ENCODE data around the gene GIGYF2.
"Not testable (repeated sequence)": the region's sequence is repeated elsewhere in the genome, so short reads cannot be mapped to it uniquely, and the experiment has no call there.

GIGYF2 gene

DNA sequence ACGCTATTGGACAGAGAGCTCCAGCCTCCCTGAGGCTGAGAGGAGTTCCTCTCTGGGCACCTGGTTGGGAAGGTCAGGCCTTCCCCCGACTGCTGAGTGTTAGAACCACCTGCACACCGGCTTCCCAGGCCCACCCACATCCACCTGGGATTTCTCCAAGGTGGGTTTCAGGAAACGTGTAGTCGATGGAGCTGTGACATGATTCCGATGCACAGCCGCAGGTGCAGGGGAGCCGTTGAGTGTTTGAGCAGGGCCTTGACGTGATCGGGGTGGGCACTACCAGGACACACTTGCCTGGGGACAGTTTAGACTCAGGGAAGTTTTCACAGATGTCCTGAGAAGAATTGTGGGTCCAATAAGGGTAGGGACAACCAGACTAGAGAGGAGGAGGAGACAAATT is 21.8 kb upstream of the GIGYF2 start:
- H3K9ac ChIP-seq (ENCODE audit: low read depth, low read length) = no peak overlapping the region
- no peak overlapping the region for H3K4me2 ChIP-seq (ENCODE audit: insufficient read depth, low read length)
- H3K4me3 ChIP-seq (ENCODE audit: low read depth in 1 of 2, low read length in 2 of 2) = no peak overlapping the region
- no peaks in the 10 kb centered on the region for H3K79me2 ChIP-seq (ENCODE audit: insufficient read depth, low read length)
- H3K27ac ChIP-seq (ENCODE audit: low read length) = no peak overlapping the region
- no peak for ATAC-seq (ENCODE audit: insufficient read depth, low read depth)
- no peaks in the 10 kb centered on the region for H4K20me1 ChIP-seq (ENCODE audit: insufficient read depth, low read length)
- H3K9me3 ChIP-seq (ENCODE audit: insufficient read depth, low read length, severe bottlenecking) = no peaks in the 10 kb centered on the region
- no peaks in the 10 kb centered on the region for H3K36me3 ChIP-seq (ENCODE audit: insufficient read depth, low read length)
- peaks cover 13% of the 10 kb centered on the region for H3K27me3 ChIP-seq (ENCODE audit: insufficient read depth, low read length, poor library complexity)
- TF ChIP-seq, protein P1, sequence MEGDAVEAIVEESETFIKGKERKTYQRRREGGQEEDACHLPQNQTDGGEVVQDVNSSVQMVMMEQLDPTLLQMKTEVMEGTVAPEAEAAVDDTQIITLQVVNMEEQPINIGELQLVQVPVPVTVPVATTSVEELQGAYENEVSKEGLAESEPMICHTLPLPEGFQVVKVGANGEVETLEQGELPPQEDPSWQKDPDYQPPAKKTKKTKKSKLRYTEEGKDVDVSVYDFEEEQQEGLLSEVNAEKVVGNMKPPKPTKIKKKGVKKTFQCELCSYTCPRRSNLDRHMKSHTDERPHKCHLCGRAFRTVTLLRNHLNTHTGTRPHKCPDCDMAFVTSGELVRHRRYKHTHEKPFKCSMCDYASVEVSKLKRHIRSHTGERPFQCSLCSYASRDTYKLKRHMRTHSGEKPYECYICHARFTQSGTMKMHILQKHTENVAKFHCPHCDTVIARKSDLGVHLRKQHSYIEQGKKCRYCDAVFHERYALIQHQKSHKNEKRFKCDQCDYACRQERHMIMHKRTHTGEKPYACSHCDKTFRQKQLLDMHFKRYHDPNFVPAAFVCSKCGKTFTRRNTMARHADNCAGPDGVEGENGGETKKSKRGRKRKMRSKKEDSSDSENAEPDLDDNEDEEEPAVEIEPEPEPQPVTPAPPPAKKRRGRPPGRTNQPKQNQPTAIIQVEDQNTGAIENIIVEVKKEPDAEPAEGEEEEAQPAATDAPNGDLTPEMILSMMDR (IDR thresholded peaks at IDR 0.05; ENCODE audit: borderline replicate concordance, extremely low read depth, low read length, poor library complexity, severe bottlenecking) = no peak
- TF ChIP-seq EZH2 (IDR thresholded peaks at IDR 0.05; ENCODE audit: borderline replicate concordance, low read depth, low read length, severe bottlenecking) = no peak
- H2AFZ ChIP-seq (ENCODE audit: low read depth, low read length) = no peak overlapping the region
- DNase-seq = no peak
- no peaks in the 10 kb centered on the region for H3K4me1 ChIP-seq (ENCODE audit: insufficient read depth, low read length)

DNA sequence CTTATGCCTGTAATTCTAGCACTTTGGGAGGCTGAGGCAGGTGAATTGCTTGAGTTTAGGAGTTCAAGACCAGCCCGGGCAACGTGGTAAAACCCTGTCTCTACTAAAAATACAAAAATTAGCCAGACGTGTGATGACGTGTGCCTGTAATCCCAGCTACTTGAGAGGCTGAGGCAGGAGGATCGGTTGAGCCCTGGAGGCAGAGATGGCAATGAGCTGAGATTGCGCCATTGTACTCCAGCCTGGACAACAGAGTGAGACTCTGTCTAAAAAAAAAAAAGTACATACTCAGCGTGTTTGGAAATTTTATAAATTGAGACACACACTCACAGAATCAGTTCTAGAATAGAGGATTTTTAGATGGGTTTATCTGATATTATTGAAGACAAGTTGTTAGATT is 17.1 kb upstream of the GIGYF2 start:
- ATAC-seq (ENCODE audit: insufficient read depth, low read depth) = no peak
- H3K27ac ChIP-seq (ENCODE audit: low read length) = no peak overlapping the region
- H3K4me3 ChIP-seq (ENCODE audit: low read depth in 1 of 2, low read length in 2 of 2) = no peak overlapping the region
- TF ChIP-seq, protein P1 (IDR thresholded peaks at IDR 0.05; ENCODE audit: borderline replicate concordance, extremely low read depth, low read length, poor library complexity, severe bottlenecking) = no peak
- no peak for TF ChIP-seq EZH2 (IDR thresholded peaks at IDR 0.05; ENCODE audit: borderline replicate concordance, low read depth, low read length, severe bottlenecking)
- no peaks in the 10 kb centered on the region for H3K79me2 ChIP-seq (ENCODE audit: insufficient read depth, low read length)
- H3K36me3 ChIP-seq (ENCODE audit: insufficient read depth, low read length) = no peaks in the 10 kb centered on the region
- no peak overlapping the region for H3K4me2 ChIP-seq (ENCODE audit: insufficient read depth, low read length)
- DNase-seq = no peak
- H3K27me3 ChIP-seq (ENCODE audit: insufficient read depth, low read length, poor library complexity) = no peaks in the 10 kb centered on the region
- no peaks in the 10 kb centered on the region for H3K4me1 ChIP-seq (ENCODE audit: insufficient read depth, low read length)
- H4K20me1 ChIP-seq (ENCODE audit: insufficient read depth, low read length) = no peaks in the 10 kb centered on the region
- no peak overlapping the region for H2AFZ ChIP-seq (ENCODE audit: low read depth, low read length)
- H3K9me3 ChIP-seq (ENCODE audit: insufficient read depth, low read length, severe bottlenecking) = no peaks in the 10 kb centered on the region
- no peak overlapping the region for H3K9ac ChIP-seq (ENCODE audit: low read depth, low read length)

DNA sequence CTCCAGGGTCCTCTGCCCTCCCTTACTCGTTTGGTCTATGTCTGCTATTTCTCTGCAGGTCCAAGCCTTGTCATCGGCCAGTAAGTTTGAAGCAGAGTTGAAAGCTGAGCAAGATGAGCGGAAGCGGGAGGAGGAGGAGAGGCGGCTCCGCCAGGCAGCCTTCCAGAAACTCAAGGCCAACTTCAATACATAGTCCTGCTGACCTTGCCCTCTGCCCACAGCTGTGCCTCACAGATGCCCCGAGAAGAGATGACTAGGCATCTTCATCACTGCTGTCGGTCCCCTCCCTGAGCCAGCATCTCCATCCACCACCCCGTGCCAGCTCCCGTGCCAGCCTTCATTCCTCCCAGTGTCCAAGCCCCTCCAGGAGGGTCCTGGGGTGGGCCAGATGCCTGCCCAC is 15.6 kb upstream of the GIGYF2 start:
- Histone ChIP-seq H3K4me3 (ENCODE audit: low read depth in 1 of 2, low read length in 2 of 2) (no peak overlapping the region), H3K4me2 (ENCODE audit: insufficient read depth, low read length) (no peak overlapping the region), H4K20me1 (ENCODE audit: insufficient read depth, low read length) (no peaks in the 10 kb centered on the region), H3K9me3 (ENCODE audit: insufficient read depth, low read length, severe bottlenecking) (no peaks in the 10 kb centered on the region), H3K9ac (ENCODE audit: low read depth, low read length) (no peak overlapping the region), H3K27ac (ENCODE audit: low read length) (no peak overlapping the region), H3K4me1 (ENCODE audit: insufficient read depth, low read length) (no peaks in the 10 kb centered on the region), H3K36me3 (ENCODE audit: insufficient read depth, low read length) (no peaks in the 10 kb centered on the region), H2AFZ (ENCODE audit: low read depth, low read length) (no peak overlapping the region), H3K79me2 (ENCODE audit: insufficient read depth, low read length) (no peaks in the 10 kb centered on the region), H3K27me3 (ENCODE audit: insufficient read depth, low read length, poor library complexity) (no peaks in the 10 kb centered on the region)
- ATAC-seq (ENCODE audit: insufficient read depth, low read depth) (no peak), DNase-seq (no peak)
- no peak for TF ChIP-seq EZH2 (IDR thresholded peaks at IDR 0.05; ENCODE audit: borderline replicate concordance, low read depth, low read length, severe bottlenecking)
- TF ChIP-seq, protein P1 (IDR thresholded peaks at IDR 0.05; ENCODE audit: borderline replicate concordance, extremely low read depth, low read length, poor library complexity, severe bottlenecking) = no peak

DNA sequence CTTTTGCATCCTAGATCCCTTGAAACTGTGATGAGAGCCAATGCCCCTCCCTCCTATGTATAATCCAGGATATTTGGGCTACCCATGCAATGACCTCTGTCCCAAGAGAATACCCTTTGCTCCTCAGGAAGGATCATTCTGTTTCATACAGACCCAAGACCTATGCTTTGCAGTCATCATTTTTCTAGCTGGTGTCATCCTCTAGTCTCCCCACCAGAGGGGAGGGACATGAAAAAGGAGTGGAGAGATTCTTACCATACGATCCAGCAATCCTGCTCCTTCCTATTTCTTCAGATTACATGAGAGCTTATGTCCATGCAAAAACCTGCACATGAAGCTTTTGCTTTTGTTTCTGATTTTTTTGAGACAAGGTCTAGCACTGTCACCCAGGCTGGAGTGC is 13.8 kb upstream of the GIGYF2 start:
- ATAC-seq (ENCODE audit: insufficient read depth, low read depth) (no peak), DNase-seq (no peak)
- no peaks in the 10 kb centered on the region for H3K4me1 ChIP-seq (ENCODE audit: insufficient read depth, low read length)
- no peaks in the 10 kb centered on the region for H3K27me3 ChIP-seq (ENCODE audit: insufficient read depth, low read length, poor library complexity)
- no peaks in the 10 kb centered on the region for H3K36me3 ChIP-seq (ENCODE audit: insufficient read depth, low read length)
- TF ChIP-seq, protein P1 (IDR thresholded peaks at IDR 0.05; ENCODE audit: borderline replicate concordance, extremely low read depth, low read length, poor library complexity, severe bottlenecking) = no peak
- no peak for TF ChIP-seq EZH2 (IDR thresholded peaks at IDR 0.05; ENCODE audit: borderline replicate concordance, low read depth, low read length, severe bottlenecking)
- no peak overlapping the region for H3K4me3 ChIP-seq (ENCODE audit: low read depth in 1 of 2, low read length in 2 of 2)
- H3K27ac ChIP-seq (ENCODE audit: low read length) = no peak overlapping the region
- no peak overlapping the region for H3K9ac ChIP-seq (ENCODE audit: low read depth, low read length)
- no peak overlapping the region for H2AFZ ChIP-seq (ENCODE audit: low read depth, low read length)
- H3K79me2 ChIP-seq (ENCODE audit: insufficient read depth, low read length) = no peaks in the 10 kb centered on the region
- no peaks in the 10 kb centered on the region for H3K9me3 ChIP-seq (ENCODE audit: insufficient read depth, low read length, severe bottlenecking)
- H3K4me2 ChIP-seq (ENCODE audit: insufficient read depth, low read length) = no peak overlapping the region
- H4K20me1 ChIP-seq (ENCODE audit: insufficient read depth, low read length) = no peaks in the 10 kb centered on the region

DNA sequence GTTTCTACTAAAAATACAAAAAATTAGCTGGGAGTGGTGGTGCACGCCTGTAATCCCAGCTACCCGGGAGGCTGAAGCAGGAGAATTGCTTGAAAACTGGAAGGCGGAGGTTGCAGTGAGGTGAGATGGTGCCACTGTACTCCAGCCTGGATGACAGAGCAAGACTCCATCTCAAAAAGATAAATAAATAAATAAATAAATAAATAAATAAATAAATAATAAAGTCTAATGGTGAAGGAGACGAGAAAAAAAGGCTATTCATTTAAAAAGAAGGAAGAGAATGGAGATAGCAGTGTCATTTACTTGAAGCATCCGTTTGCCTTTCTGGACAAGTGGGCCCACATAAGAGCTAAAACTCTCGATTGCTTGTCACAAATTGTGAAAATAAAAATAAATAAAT is 11.7 kb upstream of the GIGYF2 start:
- H3K9ac ChIP-seq (ENCODE audit: low read depth, low read length); ATAC-seq (ENCODE audit: insufficient read depth, low read depth); H3K9me3 ChIP-seq (ENCODE audit: insufficient read depth, low read length, severe bottlenecking); H3K4me1 ChIP-seq (ENCODE audit: insufficient read depth, low read length); H3K4me2 ChIP-seq (ENCODE audit: insufficient read depth, low read length); H3K79me2 ChIP-seq (ENCODE audit: insufficient read depth, low read length); H3K27ac ChIP-seq (ENCODE audit: low read length); H4K20me1 ChIP-seq (ENCODE audit: insufficient read depth, low read length); H3K27me3 ChIP-seq (ENCODE audit: insufficient read depth, low read length, poor library complexity); H3K4me3 ChIP-seq (ENCODE audit: low read depth in 1 of 2, low read length in 2 of 2); DNase-seq; H3K36me3 ChIP-seq (ENCODE audit: insufficient read depth, low read length); H2AFZ ChIP-seq (ENCODE audit: low read depth, low read length): not testable (repeated sequence)
